Tibial artery (tissue), 4 donors: ENCODE measurements around the gene TDRD12.

Experiments
- DNase-seq, 2 donors: peaks; one replicate each; pipeline ENCODE4 v3.0.0-alpha.2; 2019
- H3K27ac ChIP-seq, 2 donors: fragments of 200-600 bp; sonication (generic) in 1 of 2; 1 replicate in 1 of 2; 2 replicates in 1 of 2; pipeline ENCODE4 v1.5.1; 2018 to 2019; ENCODE audit warnings: mild to moderate bottlenecking in 1 of 2
- H3K27me3 ChIP-seq, 2 donors: fragments of 200-600 bp; sonication (generic) in 1 of 2; one replicate each; pipeline versions ENCODE4 v1.5.1 to v1.6.0; 2016 to 2019
- H3K36me3 ChIP-seq, 3 donors: fragments of 200-600 bp; sonication (generic) in 2 of 3; one replicate each; pipeline ENCODE4 v1.5.1; 2016 to 2019; ENCODE audit warnings: mild to moderate bottlenecking in 2 of 3
- H3K4me1 ChIP-seq, 4 donors: fragments of 200-600 bp; sonication (generic) in 2 of 4; 1 replicate in 3 of 4; 2 replicates in 1 of 4; pipeline ENCODE4 v1.5.1; 2016 to 2019
- H3K4me3 ChIP-seq, 2 donors: fragments of 200-600 bp; sonication (generic) in 1 of 2; 1 replicate in 1 of 2; 2 replicates in 1 of 2; pipeline ENCODE4 v1.5.1; 2018 to 2019; ENCODE audit warnings: mild to moderate bottlenecking in 2 of 2
- H3K9me3 ChIP-seq, 3 donors: fragments of 200-600 bp; sonication (generic) in 1 of 3; one replicate each; pipeline ENCODE4 v1.5.1; 2016 to 2019
- intact Hi-C: fragments of 100-400 bp; cut with DNase I; formaldehyde crosslinking; loops from one replicate; pipeline ENCODE4 v1.15.0; 2023; ENCODE audit warnings: low total_unique reads
- TF ChIP-seq, protein P1 (sequence below), 2 experiments: fragments of 200-600 bp in 1 of 2; fragments of 450-650 bp in 1 of 2; IDR thresholded peaks; one replicate each; pipeline ENCODE4 v1.5.1; 2017 to 2019; ENCODE audit warnings: antibody characterized with exemption in 2 of 2, mild to moderate bottlenecking in 1 of 2, moderate library complexity in 1 of 2

Gene TDRD12

DNA sequence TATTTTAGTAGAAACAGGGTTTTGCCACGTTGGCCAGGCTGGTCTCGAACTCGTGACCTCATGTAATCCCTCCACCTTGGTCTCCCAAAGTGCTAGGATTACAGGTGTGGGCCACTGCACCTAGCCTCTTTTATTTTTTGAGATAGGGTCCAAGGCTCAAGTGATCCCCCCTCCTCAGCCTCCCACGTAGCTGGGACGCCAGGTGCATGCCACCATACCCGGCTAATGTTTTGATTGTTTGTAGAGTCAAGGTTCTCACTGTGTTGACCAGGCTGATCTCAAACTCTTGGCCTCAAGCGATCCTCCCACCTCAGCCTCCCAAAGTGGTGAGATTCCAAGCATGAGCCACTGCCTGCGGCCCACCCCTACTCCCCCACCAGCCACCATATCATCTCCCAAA lies 143.7 kb downstream of the TDRD12 start:
- Histone ChIP-seq H3K4me1 (no peaks in the 10 kb centered on the region), H3K9me3 (no peaks in the 10 kb centered on the region), H3K27ac (no peak overlapping the region), H3K4me3 (no peak overlapping the region), H3K27me3 (no peaks in the 10 kb centered on the region), H3K36me3 (no peaks in the 10 kb centered on the region)
- intact Hi-C loops = no loop called here
- TF ChIP-seq, protein P1, sequence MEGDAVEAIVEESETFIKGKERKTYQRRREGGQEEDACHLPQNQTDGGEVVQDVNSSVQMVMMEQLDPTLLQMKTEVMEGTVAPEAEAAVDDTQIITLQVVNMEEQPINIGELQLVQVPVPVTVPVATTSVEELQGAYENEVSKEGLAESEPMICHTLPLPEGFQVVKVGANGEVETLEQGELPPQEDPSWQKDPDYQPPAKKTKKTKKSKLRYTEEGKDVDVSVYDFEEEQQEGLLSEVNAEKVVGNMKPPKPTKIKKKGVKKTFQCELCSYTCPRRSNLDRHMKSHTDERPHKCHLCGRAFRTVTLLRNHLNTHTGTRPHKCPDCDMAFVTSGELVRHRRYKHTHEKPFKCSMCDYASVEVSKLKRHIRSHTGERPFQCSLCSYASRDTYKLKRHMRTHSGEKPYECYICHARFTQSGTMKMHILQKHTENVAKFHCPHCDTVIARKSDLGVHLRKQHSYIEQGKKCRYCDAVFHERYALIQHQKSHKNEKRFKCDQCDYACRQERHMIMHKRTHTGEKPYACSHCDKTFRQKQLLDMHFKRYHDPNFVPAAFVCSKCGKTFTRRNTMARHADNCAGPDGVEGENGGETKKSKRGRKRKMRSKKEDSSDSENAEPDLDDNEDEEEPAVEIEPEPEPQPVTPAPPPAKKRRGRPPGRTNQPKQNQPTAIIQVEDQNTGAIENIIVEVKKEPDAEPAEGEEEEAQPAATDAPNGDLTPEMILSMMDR (IDR thresholded peaks at IDR 0.05) = no peak
- DNase-seq = peak in 1 of 2 donors; percentile 9

DNA sequence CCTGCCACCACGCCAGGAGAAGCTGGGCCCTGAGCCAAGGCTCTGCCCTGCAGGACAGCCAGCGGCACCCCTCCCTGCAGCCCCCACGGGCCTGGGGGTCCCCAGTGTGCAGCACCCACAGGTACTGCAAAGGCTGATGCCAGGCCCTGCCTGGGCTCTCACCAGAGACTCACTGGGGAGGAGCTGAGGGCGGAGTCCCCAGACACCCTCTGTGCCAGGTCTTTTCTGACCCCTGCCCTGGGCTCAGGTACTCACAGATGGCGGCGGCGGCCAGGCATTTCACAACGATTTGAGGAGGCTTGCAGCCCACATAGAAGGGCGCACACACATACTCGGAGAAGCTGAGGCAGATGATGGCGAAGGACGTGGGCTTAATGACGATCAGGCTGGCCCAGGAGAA lies 144.3 kb downstream of the TDRD12 start:
- intact Hi-C loops = no loop called here
- Histone ChIP-seq H3K27ac (no peak overlapping the region), H3K4me1 (no peaks in the 10 kb centered on the region), H3K9me3 (no peaks in the 10 kb centered on the region), H3K4me3 (no peak overlapping the region), H3K36me3 (no peaks in the 10 kb centered on the region), H3K27me3 (no peaks in the 10 kb centered on the region)
- TF ChIP-seq, protein P1 (IDR thresholded peaks at IDR 0.05) = no peak
- peak in 1 of 2 donors; percentile 60 for DNase-seq

DNA sequence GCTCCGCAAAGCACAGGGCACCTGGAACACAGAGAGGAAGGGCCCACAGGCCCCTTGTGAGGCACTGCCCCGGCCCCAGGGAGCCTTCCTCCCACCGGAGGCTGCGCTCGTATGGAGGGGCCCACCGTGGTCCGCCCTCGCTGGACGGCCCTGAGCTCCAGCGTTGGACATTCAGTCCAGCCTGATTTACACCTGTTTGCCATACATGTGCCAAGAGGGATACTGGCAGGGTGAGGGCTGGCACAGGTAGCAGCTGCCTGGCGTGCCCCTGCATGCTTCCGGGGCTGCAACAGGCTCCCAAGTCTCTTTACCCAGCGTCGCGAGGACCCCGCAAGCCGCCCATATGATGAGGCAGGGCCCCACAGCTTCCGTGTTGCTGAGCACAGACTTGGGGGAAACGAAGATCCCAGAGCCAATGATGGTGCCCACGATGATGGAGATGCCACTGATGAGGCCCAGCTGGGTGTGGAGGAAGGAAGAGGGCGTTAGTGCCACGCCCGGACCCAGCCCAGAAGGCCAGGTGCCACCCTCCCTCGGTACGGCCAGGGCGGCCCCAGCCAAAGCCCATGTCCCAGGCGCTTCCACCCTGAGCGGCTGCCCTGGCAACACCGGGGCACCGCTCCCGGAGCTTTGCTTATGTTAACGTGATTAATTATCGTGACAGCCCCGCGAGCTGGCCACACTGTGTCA lies 144.9 kb downstream of the TDRD12 start:
- TF ChIP-seq, protein P1 (IDR thresholded peaks at IDR 0.05) = no peak
- Histone ChIP-seq H3K9me3 (no peaks in the 10 kb centered on the region), H3K4me1 (no peaks in the 10 kb centered on the region), H3K27ac (no peak overlapping the region), H3K4me3 (no peak overlapping the region), H3K36me3 (no peaks in the 10 kb centered on the region), H3K27me3 (no peaks in the 10 kb centered on the region)
- intact Hi-C loops = no loop called here
- peak in 1 of 2 donors; percentile 51 for DNase-seq

DNA sequence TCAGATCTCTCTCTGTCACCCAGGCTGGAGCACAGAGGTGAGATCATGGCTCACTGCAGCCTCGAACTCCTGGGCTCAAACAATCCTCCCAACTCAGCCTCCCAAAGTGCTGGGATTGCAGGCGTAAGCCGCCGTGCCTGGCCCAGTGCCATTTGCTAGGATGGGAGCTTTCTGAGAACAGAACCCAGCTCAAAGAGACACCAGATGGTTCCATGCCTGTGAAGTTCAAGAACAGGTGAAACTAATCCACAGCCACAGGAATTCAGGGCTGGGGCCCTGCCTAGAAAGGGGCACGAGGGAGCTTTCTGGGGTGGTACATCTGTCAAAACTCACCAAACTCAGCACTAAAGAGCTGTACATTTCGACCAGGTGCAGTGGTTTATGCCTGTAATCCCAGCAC lies 145.8 kb downstream of the TDRD12 start:
- Histone ChIP-seq H3K27ac (no peak overlapping the region), H3K4me3 (no peak overlapping the region), H3K4me1 (no peaks in the 10 kb centered on the region), H3K27me3 (no peaks in the 10 kb centered on the region), H3K9me3 (no peaks in the 10 kb centered on the region), H3K36me3 (no peaks in the 10 kb centered on the region)
- TF ChIP-seq, protein P1 (IDR thresholded peaks at IDR 0.05) = no peak
- intact Hi-C loops = no loop called here
- DNase-seq = peak in 1 of 2 donors; percentile 24

DNA sequence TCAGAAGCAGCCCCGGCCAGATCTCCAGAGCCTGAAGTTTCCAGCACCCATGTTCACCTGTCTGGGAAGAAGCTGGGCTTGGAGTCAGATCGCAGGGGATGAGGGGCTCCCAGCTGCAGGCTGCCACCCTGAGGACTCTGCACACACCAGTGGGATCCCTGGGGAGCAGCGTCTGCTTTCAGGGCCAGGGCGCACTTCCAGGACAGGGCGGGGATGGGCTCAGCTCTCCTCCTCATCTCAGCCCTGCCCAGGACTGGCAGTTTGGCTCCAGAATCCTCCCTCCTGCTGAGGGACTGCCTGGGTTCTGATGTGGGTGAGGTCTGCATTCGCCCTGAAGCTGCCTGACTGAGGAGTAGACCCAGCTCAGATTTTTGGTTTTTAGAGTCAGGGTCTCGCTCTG lies 146.5 kb downstream of the TDRD12 start:
- Histone ChIP-seq H3K4me3 (no peak overlapping the region), H3K27me3 (no peaks in the 10 kb centered on the region), H3K4me1 (no peaks in the 10 kb centered on the region), H3K9me3 (no peaks in the 10 kb centered on the region), H3K27ac (no peak overlapping the region), H3K36me3 (no peaks in the 10 kb centered on the region)
- peak in 1 of 2 donors; percentile 32 for DNase-seq
- TF ChIP-seq, protein P1 (IDR thresholded peaks at IDR 0.05) = no peak
- intact Hi-C loops = no loop called here
